Measurements from ENCODE around the gene HSD17B14.
A peak's percentile ranks its signal among the peaks of the same experiment; 100 is the strongest.

GRCh38 chr19:48807590-48808308 lies 28.5 kb downstream of the HSD17B14 start:
- TF ChIP-seq CTCF (conservative IDR thresholded peaks at IDR 0.05 in 1 of 2, IDR thresholded peaks at IDR 0.05 in 1 of 2; ENCODE audit: low read depth in 1 of 2, low read length in 2 of 2) (peak in 1 of 2 donors; percentile 18), EZH2 (IDR thresholded peaks at IDR 0.05; ENCODE audit: low read length, missing control alignments) (no peak)
